Caco-2 (cell line): ENCODE results near the gene C6orf132. TPM values are rescaled to one million over a fixed set of nuclear protein-coding genes. Genes with fewer than 3 reads are reported as not detected.

Experiments used
- BruUV-seq: library from RNA; stranded (reverse); fragments of 400-500 nt; replicated peaks from 2 replicates; lab custom pipeline; 2021; lab: Mats Ljungman, UMichigan
- CTCF ChIA-PET: fragments of 300-600 bp; sonication (Branson Sonifier 250); formaldehyde crosslinking; loops from one replicate; lab custom pipeline; 2022; ENCODE audit warnings: antibody characterized with exemption; lab: Charles Lee
- POLR2A ChIA-PET: fragments of 300-600 bp; sonication (Branson Sonifier 250); formaldehyde crosslinking; loops from one replicate; lab custom pipeline; 2022; ENCODE audit warnings: antibody characterized with exemption; lab: Charles Lee
- DNase-seq, 2 experiments: peaks; one replicate each; pipeline versions ENCODE4 v3.0.0 to v3.0.0-alpha.2; 2020 to 2022
- H3K27me3 ChIP-seq: replicated peaks from 2 replicates; pipeline ENCODE4 v1.6.0; 2011; ENCODE audit warnings: low read length; ENCODE audit not compliant: control insufficient read depth, insufficient read depth
- H3K36me3 ChIP-seq: 2 replicates; pipeline ENCODE4 v1.5.1; 2011; ENCODE audit warnings: low read length; ENCODE audit not compliant: control insufficient read depth, insufficient read depth
- H3K4me1 ChIP-seq: fragments of 250-450 bp; sonication (Bioruptor Pico); 2 replicates; pipeline ENCODE4 v1.5.1; 2020; ENCODE audit warnings: mild to moderate bottlenecking
- H3K4me3 ChIP-seq: 2 replicates; pipeline ENCODE4 v1.5.1; 2011; ENCODE audit warnings: low read depth, mild to moderate bottlenecking, control low read depth, low read length
- H3K9me3 ChIP-seq: fragments of 250-450 bp; sonication (Bioruptor Pico); 2 replicates; pipeline ENCODE4 v1.5.1; 2020; ENCODE audit warnings: mild to moderate bottlenecking, moderate library complexity
- H3K27ac Mint-ChIP-seq: one replicate; pipeline ENCODE4 v1.8.0; 2022; ENCODE audit warnings: mixed read lengths; ENCODE audit not compliant: unreplicated experiment
- H3K27me3 Mint-ChIP-seq: one replicate; pipeline ENCODE4 v1.8.0; 2022; ENCODE audit warnings: mixed read lengths; ENCODE audit not compliant: insufficient read depth, unreplicated experiment
- H3K36me3 Mint-ChIP-seq: one replicate; pipeline ENCODE4 v1.8.0; 2022; ENCODE audit warnings: mild to moderate bottlenecking, mixed read lengths; ENCODE audit not compliant: insufficient read depth, unreplicated experiment
- H3K4me1 Mint-ChIP-seq: one replicate; pipeline ENCODE4 v1.8.0; 2022; ENCODE audit warnings: low read depth, mixed read lengths; ENCODE audit not compliant: unreplicated experiment
- H3K4me3 Mint-ChIP-seq: one replicate; pipeline ENCODE4 v1.8.0; 2022; ENCODE audit warnings: mild to moderate bottlenecking, moderate library complexity, mixed read lengths; ENCODE audit not compliant: unreplicated experiment
- H3K9me3 Mint-ChIP-seq: one replicate; pipeline ENCODE4 v1.8.0; 2022; ENCODE audit warnings: mixed read lengths; ENCODE audit not compliant: unreplicated experiment
- intact Hi-C: fragments of 100-400 bp; cut with micrococcal nuclease; formaldehyde crosslinking; loops from one replicate; pipeline ENCODE4 v1.10.0; 2022; ENCODE audit not compliant: unreplicated experiment
- total RNA-seq: library from RNA; stranded (reverse); gene quantifications from 2 replicates; pipeline ENCODE4 v1.2.3, GENCODE V29; 2022
- TF ChIP-seq, protein P1 (sequence below), 2 experiments: fragments of 200-600 bp in 1 of 2; IDR thresholded peaks; 1 replicate in 1 of 2; 2 replicates in 1 of 2; pipeline versions ENCODE4 v1.5.1 to v1.8.0; 2011 to 2022; ENCODE audit warnings: antibody characterized with exemption in 1 of 2, control low read depth in 1 of 2, inconsistent platforms in 1 of 2, low read depth in 1 of 2, low read length in 1 of 2, mild to moderate bottlenecking in 1 of 2, moderate library complexity in 1 of 2; ENCODE audit not compliant: insufficient read depth in 1 of 2, severe bottlenecking in 1 of 2, unreplicated experiment in 1 of 2

C6orf132 gene
- total RNA-seq, 1 experiment from 2014 or later: 56.2 TPM

DNA sequence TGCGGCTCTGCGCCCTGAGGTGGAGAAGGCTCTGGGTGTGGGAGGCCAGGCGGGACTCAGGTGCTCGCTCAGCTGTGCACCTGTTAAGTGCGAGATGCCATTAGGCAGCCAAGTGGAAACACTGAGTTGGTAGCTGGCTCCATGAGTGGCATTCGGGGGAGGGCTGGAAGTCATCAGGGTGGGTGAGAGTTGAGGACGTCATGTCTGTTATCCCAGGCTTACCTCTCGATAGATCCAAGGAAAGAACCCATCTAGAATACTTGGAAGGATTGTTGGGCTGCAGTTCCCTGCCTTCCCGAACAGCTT, 50.7 kb downstream of the C6orf132 start:
- TF ChIP-seq, protein P1, sequence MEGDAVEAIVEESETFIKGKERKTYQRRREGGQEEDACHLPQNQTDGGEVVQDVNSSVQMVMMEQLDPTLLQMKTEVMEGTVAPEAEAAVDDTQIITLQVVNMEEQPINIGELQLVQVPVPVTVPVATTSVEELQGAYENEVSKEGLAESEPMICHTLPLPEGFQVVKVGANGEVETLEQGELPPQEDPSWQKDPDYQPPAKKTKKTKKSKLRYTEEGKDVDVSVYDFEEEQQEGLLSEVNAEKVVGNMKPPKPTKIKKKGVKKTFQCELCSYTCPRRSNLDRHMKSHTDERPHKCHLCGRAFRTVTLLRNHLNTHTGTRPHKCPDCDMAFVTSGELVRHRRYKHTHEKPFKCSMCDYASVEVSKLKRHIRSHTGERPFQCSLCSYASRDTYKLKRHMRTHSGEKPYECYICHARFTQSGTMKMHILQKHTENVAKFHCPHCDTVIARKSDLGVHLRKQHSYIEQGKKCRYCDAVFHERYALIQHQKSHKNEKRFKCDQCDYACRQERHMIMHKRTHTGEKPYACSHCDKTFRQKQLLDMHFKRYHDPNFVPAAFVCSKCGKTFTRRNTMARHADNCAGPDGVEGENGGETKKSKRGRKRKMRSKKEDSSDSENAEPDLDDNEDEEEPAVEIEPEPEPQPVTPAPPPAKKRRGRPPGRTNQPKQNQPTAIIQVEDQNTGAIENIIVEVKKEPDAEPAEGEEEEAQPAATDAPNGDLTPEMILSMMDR (IDR thresholded peaks at IDR 0.05; ENCODE audit: insufficient read depth in 1 of 2, low read depth in 1 of 2, low read length in 1 of 2, severe bottlenecking in 1 of 2, unreplicated experiment in 1 of 2): no peak
- Histone ChIP-seq H3K4me1 (peaks cover 12% of the 10 kb centered on the region), H3K36me3 (no peaks in the 10 kb centered on the region), H3K9me3 (no peaks in the 10 kb centered on the region), H3K27me3 (no peaks in the 10 kb centered on the region), H3K4me3 (no peak overlapping the region)
- ChIA-PET CTCF (no interaction called here), POLR2A (no interaction called here)
- H3K4me3 Mint-ChIP-seq: no peak overlapping the region
- H3K27ac Mint-ChIP-seq: no peak overlapping the region
- no peak for DNase-seq
- no peaks in the 10 kb centered on the region for H3K4me1 Mint-ChIP-seq
- no peaks in the 10 kb centered on the region for H3K9me3 Mint-ChIP-seq
- H3K36me3 Mint-ChIP-seq: peaks cover 17% of the 10 kb centered on the region
- intact Hi-C loops: no loop called here
- no TSS peak for BruUV-seq
- peaks cover 2% of the 10 kb centered on the region for H3K27me3 Mint-ChIP-seq

DNA sequence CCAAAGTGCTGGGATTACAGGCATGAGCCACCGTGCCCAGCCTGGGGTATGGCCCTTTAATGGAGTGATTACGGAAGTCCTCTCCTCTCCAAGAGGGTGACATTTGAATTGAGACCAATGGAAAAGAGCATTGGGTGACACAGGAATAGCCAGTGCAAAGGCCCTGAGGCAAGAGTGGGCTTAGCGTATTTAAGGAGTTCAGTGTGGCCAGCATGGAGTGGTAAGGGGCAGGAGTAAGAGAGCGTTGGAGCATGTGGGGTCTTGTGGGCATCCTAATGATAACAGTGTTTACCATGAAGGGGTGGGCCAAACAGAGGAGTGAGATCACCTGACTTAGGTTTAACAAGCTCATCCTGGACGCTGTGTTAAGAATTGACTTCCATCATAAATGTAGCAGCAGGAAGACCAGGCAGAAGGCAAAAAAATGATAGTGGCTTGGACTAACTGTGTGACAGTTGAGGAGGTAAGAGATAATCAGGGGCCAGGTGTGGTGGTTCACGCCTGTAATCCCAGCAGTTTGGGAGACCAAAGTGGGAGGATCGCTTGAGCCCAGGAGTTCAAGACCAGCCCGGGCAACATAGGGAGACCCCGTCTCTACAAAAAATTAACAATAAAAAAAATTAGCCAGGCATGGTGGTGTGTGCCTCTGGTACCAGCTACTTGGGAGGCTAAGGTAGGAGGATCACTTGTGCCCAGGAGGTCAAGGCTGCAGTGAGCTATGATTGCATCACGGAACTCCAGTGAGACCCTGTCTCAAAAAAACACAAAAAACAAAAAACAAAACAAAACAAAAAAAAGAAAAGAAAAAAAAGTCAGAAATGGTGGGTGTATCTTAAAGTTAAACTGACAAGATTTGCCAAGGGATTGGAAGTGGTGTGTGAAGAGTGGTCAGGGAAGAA, 51.4 kb downstream of the C6orf132 start:
- Mint-ChIP-seq H3K27ac (no peak overlapping the region), H3K36me3 (peaks cover 11% of the 10 kb centered on the region), H3K9me3 (no peaks in the 10 kb centered on the region), H3K4me3 (no peak overlapping the region), H3K27me3 (peaks cover 2% of the 10 kb centered on the region), H3K4me1 (no peaks in the 10 kb centered on the region)
- TF ChIP-seq, protein P1 (IDR thresholded peaks at IDR 0.05; ENCODE audit: insufficient read depth in 1 of 2, low read depth in 1 of 2, low read length in 1 of 2, severe bottlenecking in 1 of 2, unreplicated experiment in 1 of 2): no peak
- Histone ChIP-seq H3K27me3 (no peaks in the 10 kb centered on the region), H3K4me1 (peaks cover 12% of the 10 kb centered on the region), H3K4me3 (no peak overlapping the region), H3K9me3 (no peaks in the 10 kb centered on the region), H3K36me3 (no peaks in the 10 kb centered on the region)
- DNase-seq: no peak
- ChIA-PET POLR2A (no interaction called here), CTCF (no interaction called here)
- intact Hi-C loops: no loop called here
- no TSS peak for BruUV-seq

DNA sequence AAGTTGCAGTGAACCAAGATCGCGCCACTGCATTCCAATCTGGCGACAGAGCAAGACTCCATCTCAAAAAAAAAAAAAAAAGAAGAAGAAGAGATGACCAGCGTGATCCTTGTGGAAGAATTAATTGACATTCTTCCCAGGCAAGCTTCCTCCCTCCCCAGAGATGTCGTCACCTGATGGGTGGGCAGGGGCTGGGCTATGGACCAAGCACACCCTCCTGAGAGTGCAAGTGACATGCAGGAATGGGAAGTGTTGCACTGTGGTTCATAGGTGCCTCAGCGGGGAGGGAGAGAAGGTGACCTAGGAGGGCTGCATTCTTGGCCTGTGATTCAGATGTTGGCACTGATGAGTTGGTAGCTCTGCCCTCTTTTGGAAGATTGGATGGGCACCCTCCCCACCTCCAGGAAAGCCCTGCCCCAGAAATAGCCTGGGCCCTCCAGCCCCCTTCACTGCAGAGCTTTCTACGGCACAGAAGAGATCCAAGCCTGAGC, 54.3 kb downstream of the C6orf132 start:
- H3K9me3 Mint-ChIP-seq: no peaks in the 10 kb centered on the region
- no peak overlapping the region for H3K4me3 Mint-ChIP-seq
- ChIA-PET CTCF (no interaction called here), POLR2A (no interaction called here)
- H3K4me1 ChIP-seq: peaks cover 12% of the 10 kb centered on the region
- no peaks in the 10 kb centered on the region for H3K27me3 ChIP-seq
- DNase-seq: peak in 1 of 2 experiments; percentile 46
- no TSS peak for BruUV-seq
- intact Hi-C loops: no loop called here
- no peak overlapping the region for H3K4me3 ChIP-seq
- TF ChIP-seq, protein P1 (IDR thresholded peaks at IDR 0.05; ENCODE audit: insufficient read depth in 1 of 2, low read depth in 1 of 2, low read length in 1 of 2, severe bottlenecking in 1 of 2, unreplicated experiment in 1 of 2): no peak
- peaks cover 2% of the 10 kb centered on the region for H3K27me3 Mint-ChIP-seq
- peak overlapping the region; percentile 45 for H3K27ac Mint-ChIP-seq
- no peaks in the 10 kb centered on the region for H3K9me3 ChIP-seq
- no peaks in the 10 kb centered on the region for H3K36me3 Mint-ChIP-seq
- no peaks in the 10 kb centered on the region for H3K36me3 ChIP-seq
- H3K4me1 Mint-ChIP-seq: no peaks in the 10 kb centered on the region
